Ishikawa (cell line): Measurements from ENCODE around the gene BMP4.
A peak's percentile ranks its signal among the peaks of the same experiment; 100 is the strongest.

ENCODE experiments used
- CEBPB ChIP-seq: IDR thresholded peaks from 2 replicates; pipeline ENCODE4 v1.6.1; 2012
- CREB1 ChIP-seq: IDR thresholded peaks from 2 replicates; pipeline ENCODE4 v1.6.1; 2012; ENCODE audit warnings: low read depth
- EGR1 ChIP-seq: IDR thresholded peaks from 2 replicates; pipeline ENCODE4 v1.6.1; 2012
- EP300 ChIP-seq: IDR thresholded peaks from 2 replicates; pipeline ENCODE4 v1.6.1; 2012; ENCODE audit warnings: borderline replicate concordance
- FOXM1 ChIP-seq: IDR thresholded peaks from 2 replicates; pipeline ENCODE4 v1.6.1; 2012; ENCODE audit warnings: low read depth, borderline replicate concordance
- NFIC ChIP-seq: IDR thresholded peaks from 2 replicates; pipeline ENCODE4 v1.6.1; 2012
- RAD21 ChIP-seq: IDR thresholded peaks from 2 replicates; pipeline ENCODE4 v1.6.1; 2012; ENCODE audit warnings: low read depth
- TAF1 ChIP-seq: IDR thresholded peaks from 2 replicates; pipeline ENCODE4 v1.6.1; 2012; ENCODE audit warnings: low read depth, mild to moderate bottlenecking
- TCF12 ChIP-seq: IDR thresholded peaks from 2 replicates; pipeline ENCODE4 v1.6.1; 2012; ENCODE audit warnings: low read depth
- TEAD4 ChIP-seq: IDR thresholded peaks from 2 replicates; pipeline ENCODE4 v1.6.1; 2012
- USF1 ChIP-seq: IDR thresholded peaks from 2 replicates; pipeline ENCODE4 v1.6.1; 2012
- YY1 ChIP-seq: IDR thresholded peaks from 2 replicates; pipeline ENCODE4 v1.6.1; 2012; ENCODE audit warnings: low read depth
- ZBTB7A ChIP-seq: IDR thresholded peaks from 2 replicates; pipeline ENCODE4 v1.6.1; 2012; ENCODE audit warnings: low read depth
- TF ChIP-seq, protein P1 (sequence below): IDR thresholded peaks from 2 replicates; pipeline ENCODE4 v1.6.1; 2012
- TF ChIP-seq, protein P2 (sequence below): IDR thresholded peaks from 2 replicates; pipeline ENCODE4 v1.6.1; 2012; ENCODE audit warnings: low read depth, mild to moderate bottlenecking

Gene BMP4

GRCh38 chr14:53948205-53948884 lies 8.3 kb downstream of the BMP4 start:
- TF ChIP-seq FOXM1 (no peak), CREB1 (no peak), CEBPB (no peak), USF1 (no peak), RAD21 (no peak), YY1 (no peak), TEAD4 (no peak), EP300 (no peak), ZBTB7A (no peak), NFIC (no peak), TCF12 (no peak)
- TF ChIP-seq, protein P1, sequence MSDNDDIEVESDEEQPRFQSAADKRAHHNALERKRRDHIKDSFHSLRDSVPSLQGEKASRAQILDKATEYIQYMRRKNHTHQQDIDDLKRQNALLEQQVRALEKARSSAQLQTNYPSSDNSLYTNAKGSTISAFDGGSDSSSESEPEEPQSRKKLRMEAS, result no peak
- TF ChIP-seq, protein P2, sequence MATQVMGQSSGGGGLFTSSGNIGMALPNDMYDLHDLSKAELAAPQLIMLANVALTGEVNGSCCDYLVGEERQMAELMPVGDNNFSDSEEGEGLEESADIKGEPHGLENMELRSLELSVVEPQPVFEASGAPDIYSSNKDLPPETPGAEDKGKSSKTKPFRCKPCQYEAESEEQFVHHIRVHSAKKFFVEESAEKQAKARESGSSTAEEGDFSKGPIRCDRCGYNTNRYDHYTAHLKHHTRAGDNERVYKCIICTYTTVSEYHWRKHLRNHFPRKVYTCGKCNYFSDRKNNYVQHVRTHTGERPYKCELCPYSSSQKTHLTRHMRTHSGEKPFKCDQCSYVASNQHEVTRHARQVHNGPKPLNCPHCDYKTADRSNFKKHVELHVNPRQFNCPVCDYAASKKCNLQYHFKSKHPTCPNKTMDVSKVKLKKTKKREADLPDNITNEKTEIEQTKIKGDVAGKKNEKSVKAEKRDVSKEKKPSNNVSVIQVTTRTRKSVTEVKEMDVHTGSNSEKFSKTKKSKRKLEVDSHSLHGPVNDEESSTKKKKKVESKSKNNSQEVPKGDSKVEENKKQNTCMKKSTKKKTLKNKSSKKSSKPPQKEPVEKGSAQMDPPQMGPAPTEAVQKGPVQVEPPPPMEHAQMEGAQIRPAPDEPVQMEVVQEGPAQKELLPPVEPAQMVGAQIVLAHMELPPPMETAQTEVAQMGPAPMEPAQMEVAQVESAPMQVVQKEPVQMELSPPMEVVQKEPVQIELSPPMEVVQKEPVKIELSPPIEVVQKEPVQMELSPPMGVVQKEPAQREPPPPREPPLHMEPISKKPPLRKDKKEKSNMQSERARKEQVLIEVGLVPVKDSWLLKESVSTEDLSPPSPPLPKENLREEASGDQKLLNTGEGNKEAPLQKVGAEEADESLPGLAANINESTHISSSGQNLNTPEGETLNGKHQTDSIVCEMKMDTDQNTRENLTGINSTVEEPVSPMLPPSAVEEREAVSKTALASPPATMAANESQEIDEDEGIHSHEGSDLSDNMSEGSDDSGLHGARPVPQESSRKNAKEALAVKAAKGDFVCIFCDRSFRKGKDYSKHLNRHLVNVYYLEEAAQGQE, result no peak

- TF ChIP-seq, protein P2, result no peak
- TF ChIP-seq USF1 (no peak), RAD21 (no peak), TCF12 (no peak), ZBTB7A (no peak), NFIC (no peak), TAF1 (no peak), YY1 (no peak), FOXM1 (no peak), EP300 (no peak), CEBPB (no peak), EGR1 (no peak), CREB1 (no peak), TEAD4 (no peak)
- TF ChIP-seq, protein P1, result no peak
These were observed 9.0 kb downstream of the BMP4 start for GRCh38 chr14:53947452-53948204.

DNA sequence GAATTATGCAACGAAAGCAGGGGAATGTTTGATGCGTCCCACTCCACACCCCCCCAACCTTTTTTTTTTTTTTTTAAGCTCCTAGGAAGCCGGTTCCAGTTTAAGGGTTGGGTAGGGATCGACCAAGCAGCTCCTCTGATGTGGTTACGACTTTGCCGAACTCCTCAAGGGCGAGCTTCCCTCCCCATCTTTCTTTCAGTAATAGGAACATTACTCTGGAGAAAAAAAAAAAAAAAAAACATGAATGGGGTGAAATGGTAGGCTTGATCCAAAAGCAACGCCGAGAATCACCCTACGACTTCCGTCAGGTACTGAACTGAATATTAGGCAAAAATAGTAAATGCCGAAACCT lies 9.6 kb downstream of the BMP4 start:
- TF ChIP-seq ZBTB7A (no peak), CEBPB (0 out of 2 replicates have a peak, but pooled peaks have one; percentile 20)

DNA sequence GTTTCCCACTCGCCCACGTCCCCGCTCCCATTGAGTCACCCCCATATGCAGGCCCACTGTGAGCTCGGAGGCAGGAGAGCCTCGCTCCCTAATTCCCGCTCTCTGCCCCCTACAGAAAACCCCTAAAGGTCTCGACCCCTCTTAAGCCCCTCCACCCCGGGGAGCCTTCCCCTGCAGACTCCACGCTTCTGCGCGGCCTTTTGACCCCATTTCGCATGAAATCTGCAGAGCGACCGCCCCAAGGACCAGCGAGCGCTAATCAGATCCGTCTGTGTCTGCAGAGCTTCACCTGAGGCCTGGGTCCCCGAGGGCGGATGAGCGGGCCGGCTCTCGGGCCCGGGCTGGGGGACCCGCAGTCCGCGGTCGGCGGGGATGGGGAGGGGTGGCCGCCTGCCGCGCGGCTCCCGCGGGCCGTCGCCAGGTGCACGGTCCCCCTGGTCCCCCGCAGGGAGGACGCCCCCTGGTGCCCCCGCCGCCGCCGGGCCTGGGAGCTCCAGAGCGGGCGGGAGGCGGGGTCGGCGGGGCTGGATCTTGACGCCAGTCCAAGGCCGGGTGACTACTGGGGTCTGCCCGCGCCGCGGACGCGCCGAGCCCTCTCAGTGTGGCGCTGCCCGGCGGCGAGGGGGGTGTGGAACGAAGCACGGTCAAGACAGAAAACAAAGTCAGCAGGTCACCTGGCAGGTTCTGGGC lies 10.1 kb downstream of the BMP4 start:
- TF ChIP-seq TEAD4 (no peak), EGR1 (no peak)
- TF ChIP-seq, protein P1, result no peak
- TF ChIP-seq, protein P2, result no peak
